K562 (cell line): Measurements from ENCODE around the gene CHRNE. TPM values are rescaled to one million over a fixed set of nuclear protein-coding genes. Genes with fewer than 3 reads are reported as not detected.

Source experiments
- FIP1L1 ChIP-seq: fragments of 200-400 bp; formaldehyde crosslinking; IDR thresholded peaks from 2 replicates; pipeline ENCODE4 v1.6.1; 2018; ENCODE audit warnings: mild to moderate bottlenecking, low read depth, low read length; ENCODE audit not compliant: poor library complexity, severe bottlenecking
- JUNB ChIP-seq: fragments of 450-650 bp; formaldehyde crosslinking; conservative IDR thresholded peaks from 2 replicates; pipeline ENCODE4 v1.4.0; 2020; ENCODE audit warnings: mild to moderate bottlenecking
- KHSRP ChIP-seq: fragments of 450-650 bp; IDR thresholded peaks from 2 replicates; pipeline ENCODE4 v1.6.1; 2017
- MBD1 ChIP-seq: fragments of 250-450 bp; sonication (Bioruptor Pico); IDR thresholded peaks from 2 replicates; pipeline ENCODE4 v1.8.0; 2022; ENCODE audit warnings: inconsistent platforms
- MGA ChIP-seq: fragments of 450-650 bp; IDR thresholded peaks from 2 replicates; pipeline ENCODE4 v1.6.1; 2016; ENCODE audit warnings: mild to moderate bottlenecking, moderate library complexity
- POLR2G ChIP-seq: fragments of 200-400 bp; formaldehyde crosslinking; IDR thresholded peaks from 2 replicates; pipeline ENCODE4 v1.6.1; 2017; ENCODE audit warnings: low read depth, mild to moderate bottlenecking, antibody characterized with exemption, low read length, moderate library complexity
- ZBTB7A ChIP-seq: IDR thresholded peaks from 2 replicates; pipeline ENCODE4 v1.6.1; 2011; ENCODE audit warnings: low read depth, mild to moderate bottlenecking, low read length, moderate library complexity, borderline replicate concordance; ENCODE audit not compliant: control insufficient read depth
- ZNF518B ChIP-seq: fragments of 250-450 bp; sonication (Bioruptor Pico); IDR thresholded peaks from 2 replicates; pipeline ENCODE4 v1.5.0; 2021; ENCODE audit warnings: mild to moderate bottlenecking, moderate library complexity
- polyA plus RNA-seq, 8 experiments: library from polyadenylated mRNA; depleted of rRNA in 4 of 8; stranded (reverse) in 5 of 8; unstranded in 3 of 8; fragments of >200 nt; fragmentation: Nextera tagmentation in 2 of 8; fragmentation: Illumina TruSeq in 1 of 8; extraction: Ambion mirVana in 2 of 8; extraction: Trizol in 1 of 8; gene quantifications; 2 replicates each; pipeline versions ENCODE4 v1.2.1 to v1.2.3, GENCODE V29; 2011 to 2014; ENCODE audit warnings: inconsistent platforms in 1 of 8, missing spikeins in 1 of 8
- total RNA-seq, 7 experiments: library from RNA; depleted of rRNA in 6 of 7; stranded (reverse); fragments of >200 nt in 6 of 7; fragmentation: Illumina TruSeq in 2 of 7; extraction: Trizol in 2 of 7; gene quantifications; 2 replicates each; pipeline versions ENCODE4 v1.2.1 to v1.2.3, GENCODE V29; 2011 to 2021; ENCODE audit warnings: low replicate concordance in 1 of 7

CHRNE gene
- total and polyA plus RNA-seq, 9 of the 15 experiments (the other 6 are each of a cell fraction or from before 2014, with no cell fraction given), result not detected

- no peak for TF ChIP-seq MGA
- no peak for TF ChIP-seq MBD1 (CRISPR knock-in tag)
- no peak for TF ChIP-seq ZNF518B
- peak; percentile 68 for TF ChIP-seq ZBTB7A
- TF ChIP-seq KHSRP, result no peak
- TF ChIP-seq POLR2G, result peak; percentile 87
- no peak for TF ChIP-seq JUNB (CRISPR knock-in tag)
- TF ChIP-seq FIP1L1, result peak; percentile 37
Measured at GRCh38 chr17:4947411-4948165, 44.7 kb upstream of the CHRNE start (continued).
